Activated naive CD8-positive, alpha-beta T cell treated with anti-CD3 and anti-CD28 coated beads, Interleukin-2, amount 50 U/mL, for 16 hours (primary cell): ENCODE measurements around the gene LMAN2L.

Experiments
- DNase-seq: peaks from one replicate; pipeline ENCODE4 v3.0.0-alpha.2; 2020; ENCODE audit warnings: low read depth, low spot score

The LMAN2L gene

DNA sequence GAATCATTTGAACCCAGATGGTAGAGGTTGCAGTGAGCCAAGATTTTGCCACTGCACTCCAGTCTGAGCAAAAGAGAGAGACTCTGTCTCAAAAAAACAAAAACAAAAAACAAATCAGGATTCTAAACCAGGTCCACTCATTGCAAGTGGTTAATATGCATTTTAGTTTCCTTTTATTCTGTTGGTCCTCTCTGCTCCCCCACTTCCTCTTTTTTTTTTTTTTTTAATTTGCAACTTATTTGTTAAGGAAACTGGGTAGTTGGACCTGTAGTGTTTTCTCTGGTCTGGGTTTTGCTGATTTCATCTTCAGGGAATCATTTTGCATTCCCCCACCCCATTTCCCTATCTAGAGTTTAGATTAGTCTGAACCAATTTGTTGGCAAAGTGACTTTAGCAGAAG is 83.3 kb downstream of the LMAN2L start:
- DNase-seq = no peak
